Loucy (cell line): ENCODE data around the gene DPYSL4.

ENCODE experiments used
- H2AFZ ChIP-seq: fragments of 200-600 bp; sonication (generic); 2 replicates; pipeline ENCODE4 v1.6.0; 2016; ENCODE audit warnings: antibody characterized with exemption, mild to moderate bottlenecking, low read length, moderate library complexity
- H3F3A ChIP-seq: fragments of 200-600 bp; 2 replicates; pipeline ENCODE4 v1.6.0; 2016; ENCODE audit warnings: antibody characterized with exemption, low read depth, mild to moderate bottlenecking
- H3K27me3 ChIP-seq: fragments of 200-600 bp; sonication (generic); 2 replicates; pipeline ENCODE4 v1.6.1; 2014; ENCODE audit warnings: low read length, mild to moderate bottlenecking; ENCODE audit not compliant: insufficient read depth, poor library complexity, severe bottlenecking
- H3K36me3 ChIP-seq: fragments of 200-600 bp; sonication (generic); 2 replicates; pipeline ENCODE4 v1.6.1; 2016; ENCODE audit warnings: low read length; ENCODE audit not compliant: insufficient read depth
- H3K4me1 ChIP-seq: fragments of 200-600 bp; sonication (generic); 2 replicates; pipeline ENCODE4 v1.5.1; 2014; ENCODE audit warnings: low read length, mild to moderate bottlenecking; ENCODE audit not compliant: insufficient read depth, poor library complexity, severe bottlenecking
- H3K4me2 ChIP-seq: fragments of 200-600 bp; sonication (generic); 2 replicates; pipeline ENCODE4 v1.6.0; 2014; ENCODE audit warnings: antibody characterized with exemption, low read length, low read depth, mild to moderate bottlenecking; ENCODE audit not compliant: poor library complexity, severe bottlenecking
- H3K4me3 ChIP-seq: fragments of 200-600 bp; sonication (generic); 2 replicates; pipeline ENCODE4 v1.5.1; 2014; ENCODE audit warnings: low read length, mild to moderate bottlenecking, mixed read lengths; ENCODE audit not compliant: poor library complexity, severe bottlenecking
- H3K79me2 ChIP-seq: fragments of 200-600 bp; sonication (generic); 2 replicates; pipeline ENCODE4 v1.6.1; 2014; ENCODE audit warnings: low read length; ENCODE audit not compliant: insufficient read depth
- H3K9ac ChIP-seq: fragments of 200-600 bp; sonication (generic); 2 replicates; pipeline ENCODE4 v1.6.0; 2014; ENCODE audit warnings: mild to moderate bottlenecking, low read depth, low read length, moderate library complexity; ENCODE audit not compliant: poor library complexity, severe bottlenecking
- H3K9me2 ChIP-seq: fragments of 200-600 bp; sonication (generic); replicated peaks from 2 replicates; pipeline ENCODE4 v1.6.1; 2016; ENCODE audit warnings: low read depth, low read length, mixed read lengths
- H3K9me3 ChIP-seq: fragments of 200-600 bp; sonication (generic); 2 replicates; pipeline ENCODE4 v1.6.1; 2014; ENCODE audit warnings: mild to moderate bottlenecking, antibody characterized with exemption, low read length, low read depth; ENCODE audit not compliant: insufficient read depth
- H4K20me1 ChIP-seq: fragments of 200-600 bp; sonication (generic); 2 replicates; pipeline ENCODE4 v1.6.0; 2014; ENCODE audit warnings: antibody characterized with exemption, low read length, mild to moderate bottlenecking; ENCODE audit not compliant: insufficient read depth, poor library complexity, severe bottlenecking
- EZH2phosphoT487 ChIP-seq: fragments of 200-600 bp; IDR thresholded peaks from 2 replicates; pipeline ENCODE4 v1.6.1; 2018; ENCODE audit warnings: antibody characterized with exemption, mild to moderate bottlenecking, moderate library complexity, borderline replicate concordance
- TF ChIP-seq, protein P1 (sequence below): fragments of 200-600 bp; sonication (generic); conservative IDR thresholded peaks from 2 replicates; pipeline ENCODE4 v1.5.1; 2014; ENCODE audit warnings: mild to moderate bottlenecking, antibody characterized with exemption, low read length

Gene DPYSL4

DNA sequence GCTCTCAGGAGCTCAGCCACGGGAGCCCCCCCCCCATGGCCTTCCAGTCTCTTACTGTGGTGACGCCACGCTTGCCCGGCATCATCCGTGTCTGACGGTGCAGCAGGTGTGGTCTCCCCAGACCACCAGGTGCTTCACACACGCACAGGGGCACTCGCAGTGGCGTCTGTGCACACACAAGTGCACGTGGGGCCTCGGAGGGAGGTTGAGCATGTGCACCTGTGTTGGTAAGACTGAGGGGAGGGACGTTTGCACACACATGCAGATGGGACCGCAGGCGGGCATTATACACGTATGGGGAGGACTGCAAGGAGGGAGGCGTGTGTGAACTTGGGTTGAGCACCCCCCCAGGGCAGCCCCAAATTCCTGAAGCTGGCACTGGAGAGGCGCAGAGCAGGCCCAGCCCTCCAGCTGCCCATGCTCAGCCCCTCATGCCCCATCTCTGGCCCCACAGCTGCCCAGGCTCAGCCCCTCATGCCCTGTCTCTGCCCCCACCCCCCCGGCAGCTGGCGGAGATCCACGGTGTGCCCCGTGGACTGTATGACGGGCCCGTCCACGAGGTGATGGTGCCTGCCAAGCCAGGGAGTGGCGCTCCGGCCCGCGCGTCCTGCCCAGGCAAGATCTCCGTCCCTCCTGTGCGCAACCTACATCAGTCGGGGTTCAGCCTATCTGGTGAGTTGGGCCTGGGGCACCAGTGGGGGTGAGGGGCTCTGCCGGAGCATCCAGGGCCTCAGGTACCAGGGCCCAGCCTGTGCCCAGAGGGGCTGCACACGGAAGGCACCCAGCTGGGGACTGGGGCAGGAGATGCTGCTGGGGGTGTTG is 16.7 kb downstream of the DPYSL4 start:
- Histone ChIP-seq H4K20me1 (no peaks in the 10 kb centered on the region), H3K4me3 (no peak overlapping the region), H3K36me3 (no peaks in the 10 kb centered on the region), H3K79me2 (no peaks in the 10 kb centered on the region), H3K4me2 (no peak overlapping the region), H3K9me2 (no peaks in the 10 kb centered on the region), H3K9me3 (no peaks in the 10 kb centered on the region; the same call in 1 of the 2 replicates), H3K27me3 (no peaks in the 10 kb centered on the region), H2AFZ (no peak overlapping the region), H3F3A (no peaks in the 10 kb centered on the region), H3K9ac (no peak overlapping the region), H3K4me1 (no peaks in the 10 kb centered on the region)
- TF ChIP-seq, protein P1, sequence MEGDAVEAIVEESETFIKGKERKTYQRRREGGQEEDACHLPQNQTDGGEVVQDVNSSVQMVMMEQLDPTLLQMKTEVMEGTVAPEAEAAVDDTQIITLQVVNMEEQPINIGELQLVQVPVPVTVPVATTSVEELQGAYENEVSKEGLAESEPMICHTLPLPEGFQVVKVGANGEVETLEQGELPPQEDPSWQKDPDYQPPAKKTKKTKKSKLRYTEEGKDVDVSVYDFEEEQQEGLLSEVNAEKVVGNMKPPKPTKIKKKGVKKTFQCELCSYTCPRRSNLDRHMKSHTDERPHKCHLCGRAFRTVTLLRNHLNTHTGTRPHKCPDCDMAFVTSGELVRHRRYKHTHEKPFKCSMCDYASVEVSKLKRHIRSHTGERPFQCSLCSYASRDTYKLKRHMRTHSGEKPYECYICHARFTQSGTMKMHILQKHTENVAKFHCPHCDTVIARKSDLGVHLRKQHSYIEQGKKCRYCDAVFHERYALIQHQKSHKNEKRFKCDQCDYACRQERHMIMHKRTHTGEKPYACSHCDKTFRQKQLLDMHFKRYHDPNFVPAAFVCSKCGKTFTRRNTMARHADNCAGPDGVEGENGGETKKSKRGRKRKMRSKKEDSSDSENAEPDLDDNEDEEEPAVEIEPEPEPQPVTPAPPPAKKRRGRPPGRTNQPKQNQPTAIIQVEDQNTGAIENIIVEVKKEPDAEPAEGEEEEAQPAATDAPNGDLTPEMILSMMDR, result no peak
- TF ChIP-seq EZH2phosphoT487, result no peak

DNA sequence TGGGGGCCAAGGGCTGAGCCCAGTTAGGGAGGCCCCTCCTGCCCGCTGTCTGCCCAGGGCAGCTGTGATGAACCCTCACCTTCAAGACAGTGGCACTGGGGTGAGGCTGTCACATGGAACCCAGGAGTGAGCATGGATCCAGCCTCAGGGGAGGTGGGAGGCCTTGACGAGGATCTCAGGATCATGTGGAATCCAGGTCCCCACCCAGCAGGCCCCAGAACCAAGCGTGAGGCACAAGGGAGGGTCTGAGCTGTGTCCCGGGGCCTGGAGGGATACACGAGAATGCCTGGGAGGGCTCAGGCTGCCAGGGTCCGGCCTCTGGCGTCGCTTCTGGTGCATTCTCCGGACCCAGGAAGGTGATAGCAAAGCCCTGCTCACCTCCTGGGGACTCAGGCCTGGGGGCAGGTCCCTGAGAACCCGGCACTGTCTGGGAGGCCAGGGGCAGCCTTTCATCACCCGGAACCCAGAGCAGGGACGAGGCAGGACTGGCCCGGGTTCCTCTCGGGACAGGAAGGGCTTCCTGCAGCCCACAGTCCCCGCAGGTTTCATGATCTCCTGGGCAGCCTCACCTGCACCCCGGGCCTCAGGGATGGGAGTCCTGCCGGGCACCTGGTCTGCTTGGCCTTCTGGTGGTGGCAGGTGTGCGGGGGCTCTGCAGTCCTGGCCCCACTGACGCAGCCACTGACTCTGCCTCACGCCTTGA is 17.5 kb downstream of the DPYSL4 start:
- no peak overlapping the region for H3K9ac ChIP-seq
- no peaks in the 10 kb centered on the region for H3K36me3 ChIP-seq
- H3K27me3 ChIP-seq, result no peaks in the 10 kb centered on the region
- no peaks in the 10 kb centered on the region for H3K4me1 ChIP-seq
- no peaks in the 10 kb centered on the region for H4K20me1 ChIP-seq
- no peaks in the 10 kb centered on the region for H3K79me2 ChIP-seq
- TF ChIP-seq, protein P1, result no peak
- TF ChIP-seq EZH2phosphoT487, result no peak
- no peaks in the 10 kb centered on the region for H3F3A ChIP-seq
- H2AFZ ChIP-seq, result no peak overlapping the region
- H3K9me3 ChIP-seq, result no peaks in the 10 kb centered on the region; the same call in 1 of the 2 replicates
- no peak overlapping the region for H3K4me2 ChIP-seq
- no peaks in the 10 kb centered on the region for H3K9me2 ChIP-seq
- H3K4me3 ChIP-seq, result no peak overlapping the region

DNA sequence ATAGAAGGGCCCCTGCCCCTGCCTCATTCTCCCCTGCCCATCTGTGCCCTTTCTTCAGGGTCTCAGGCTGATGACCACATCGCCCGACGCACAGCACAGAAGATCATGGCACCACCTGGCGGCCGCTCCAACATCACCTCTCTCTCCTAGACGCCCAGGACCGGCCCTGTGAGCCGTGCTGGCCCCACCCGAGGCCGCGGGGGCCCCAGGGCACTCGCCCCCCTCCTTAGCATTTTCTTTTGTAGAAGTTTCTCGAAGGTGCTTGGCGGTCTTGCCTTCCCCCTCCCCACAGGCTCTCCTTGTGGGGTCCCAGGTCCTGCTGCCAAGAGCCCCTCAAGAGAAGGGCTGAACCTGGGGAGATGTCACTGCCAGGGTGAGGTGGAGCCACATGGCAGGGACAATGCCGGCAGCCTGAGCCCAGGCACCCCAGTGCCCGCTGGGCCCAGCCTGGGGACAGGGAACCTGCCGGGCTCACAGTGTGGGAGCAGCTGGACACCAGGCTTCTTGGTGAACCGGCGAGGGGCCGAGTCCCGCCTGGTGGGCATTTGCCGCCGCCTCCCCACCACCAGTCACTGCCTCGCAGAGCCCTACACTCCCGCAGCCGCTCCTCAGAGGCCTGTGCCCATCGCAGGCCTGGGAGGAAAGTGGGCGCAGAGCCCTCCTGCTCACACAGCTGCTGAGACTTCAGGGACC is 18.2 kb downstream of the DPYSL4 start:
- Histone ChIP-seq H3K4me2 (no peak overlapping the region), H3K4me1 (no peaks in the 10 kb centered on the region), H3K79me2 (no peaks in the 10 kb centered on the region), H3K9me2 (no peaks in the 10 kb centered on the region), H3K4me3 (no peak overlapping the region), H3K27me3 (no peaks in the 10 kb centered on the region), H4K20me1 (no peaks in the 10 kb centered on the region), H3K9me3 (no peaks in the 10 kb centered on the region; the same call in 1 of the 2 replicates), H3K9ac (no peak overlapping the region), H2AFZ (no peak overlapping the region), H3F3A (no peaks in the 10 kb centered on the region), H3K36me3 (no peaks in the 10 kb centered on the region)
- TF ChIP-seq, protein P1, result no peak
- TF ChIP-seq EZH2phosphoT487, result no peak
